Measurements from ENCODE around the gene ATP2B2.

Gene ATP2B2

GRCh38 chr3:10530241-10530640, 24.9 kb upstream of the ATP2B2 start:
- Histone ChIP-seq H3K36me3 (ENCODE audit: control insufficient read depth, insufficient read depth, low read length) (no peaks in the 10 kb centered on the region), H3K27me3 (ENCODE audit: control insufficient read depth, insufficient read depth, low read length, poor library complexity, severe bottlenecking) (no peaks in the 10 kb centered on the region)
- 87 to 89% methylated on average over 13 of the region's 13 CpGs for WGBS, 2 experiments

GRCh38 chr3:10529809-10530208, 24.4 kb upstream of the ATP2B2 start:
- no peak overlapping the region for H3K27ac ChIP-seq (ENCODE audit: insufficient read depth, low read depth, low read length, poor library complexity, severe bottlenecking)
- no peak overlapping the region for H3K4me3 ChIP-seq (ENCODE audit: insufficient read depth, low read depth, low read length)
- H3K4me1 ChIP-seq (ENCODE audit: control insufficient read depth, insufficient read depth, low read length): peaks cover 9% of the 10 kb centered on the region
- H3K36me3 ChIP-seq (ENCODE audit: control insufficient read depth, insufficient read depth, low read length): no peaks in the 10 kb centered on the region
- H3K9me3 ChIP-seq (ENCODE audit: control insufficient read depth, low read length): no peaks in the 10 kb centered on the region
- H3K27me3 ChIP-seq (ENCODE audit: control insufficient read depth, insufficient read depth, low read length, poor library complexity, severe bottlenecking): no peaks in the 10 kb centered on the region
- 91% methylated on average over 13 of the region's 13 CpGs for WGBS, 2 experiments

More at GRCh38 chr3:10530241-10530640, 24.9 kb upstream of the ATP2B2 start:
- Histone ChIP-seq H3K4me3 (ENCODE audit: insufficient read depth, low read depth, low read length) (no peak overlapping the region), H3K9me3 (ENCODE audit: control insufficient read depth, low read length) (no peaks in the 10 kb centered on the region), H3K27ac (ENCODE audit: insufficient read depth, low read depth, low read length, poor library complexity, severe bottlenecking) (no peak overlapping the region), H3K4me1 (ENCODE audit: control insufficient read depth, insufficient read depth, low read length) (peaks cover 9% of the 10 kb centered on the region)

- H3K9me3 ChIP-seq (ENCODE audit: control insufficient read depth, low read length): no peaks in the 10 kb centered on the region
- WGBS, 2 experiments: 89 to 90% methylated on average over 7 of the region's 7 CpGs
- H3K4me1 ChIP-seq (ENCODE audit: control insufficient read depth, insufficient read depth, low read length): peaks cover 9% of the 10 kb centered on the region
- no peaks in the 10 kb centered on the region for H3K36me3 ChIP-seq (ENCODE audit: control insufficient read depth, insufficient read depth, low read length)
- no peak overlapping the region for H3K4me3 ChIP-seq (ENCODE audit: insufficient read depth, low read depth, low read length)
- no peaks in the 10 kb centered on the region for H3K27me3 ChIP-seq (ENCODE audit: control insufficient read depth, insufficient read depth, low read length, poor library complexity, severe bottlenecking)
- no peak overlapping the region for H3K27ac ChIP-seq (ENCODE audit: insufficient read depth, low read depth, low read length, poor library complexity, severe bottlenecking)
These were observed 22.7 kb upstream of the ATP2B2 start for GRCh38 chr3:10528046-10528445.

GRCh38 chr3:10527295-10528001, 22.1 kb upstream of the ATP2B2 start:
- no peak overlapping the region for H3K4me3 ChIP-seq (ENCODE audit: insufficient read depth, low read depth, low read length)
- H3K9me3 ChIP-seq (ENCODE audit: control insufficient read depth, low read length): no peaks in the 10 kb centered on the region
- no peaks in the 10 kb centered on the region for H3K36me3 ChIP-seq (ENCODE audit: control insufficient read depth, insufficient read depth, low read length)
- 84% methylated on average over 13 of the region's 13 CpGs for WGBS, 2 experiments
- no peaks in the 10 kb centered on the region for H3K27me3 ChIP-seq (ENCODE audit: control insufficient read depth, insufficient read depth, low read length, poor library complexity, severe bottlenecking)
- no peak overlapping the region for H3K27ac ChIP-seq (ENCODE audit: insufficient read depth, low read depth, low read length, poor library complexity, severe bottlenecking)
- H3K4me1 ChIP-seq (ENCODE audit: control insufficient read depth, insufficient read depth, low read length): peaks cover 9% of the 10 kb centered on the region

GRCh38 chr3:10526366-10526765, 21.0 kb upstream of the ATP2B2 start:
- H3K27me3 ChIP-seq (ENCODE audit: control insufficient read depth, insufficient read depth, low read length, poor library complexity, severe bottlenecking): no peaks in the 10 kb centered on the region
- 92 to 94% methylated on average over 4 of the region's 4 CpGs for WGBS, 2 experiments

GRCh38 chr3:10524799-10525301, 19.5 kb upstream of the ATP2B2 start:
- H3K9me3 ChIP-seq (ENCODE audit: control insufficient read depth, low read length): no peaks in the 10 kb centered on the region
- H3K27ac ChIP-seq (ENCODE audit: insufficient read depth, low read depth, low read length, poor library complexity, severe bottlenecking): no peak overlapping the region
- no peaks in the 10 kb centered on the region for H3K4me1 ChIP-seq (ENCODE audit: control insufficient read depth, insufficient read depth, low read length)
- H3K4me3 ChIP-seq (ENCODE audit: insufficient read depth, low read depth, low read length): no peak overlapping the region
- no peaks in the 10 kb centered on the region for H3K27me3 ChIP-seq (ENCODE audit: control insufficient read depth, insufficient read depth, low read length, poor library complexity, severe bottlenecking)
- 89 to 91% methylated on average over 3 of the region's 3 CpGs for WGBS, 2 experiments
- no peaks in the 10 kb centered on the region for H3K36me3 ChIP-seq (ENCODE audit: control insufficient read depth, insufficient read depth, low read length)

More at GRCh38 chr3:10526366-10526765, 21.0 kb upstream of the ATP2B2 start:
- H3K9me3 ChIP-seq (ENCODE audit: control insufficient read depth, low read length): no peaks in the 10 kb centered on the region
- H3K4me1 ChIP-seq (ENCODE audit: control insufficient read depth, insufficient read depth, low read length): peaks cover 9% of the 10 kb centered on the region
- H3K27ac ChIP-seq (ENCODE audit: insufficient read depth, low read depth, low read length, poor library complexity, severe bottlenecking): no peak overlapping the region
- no peaks in the 10 kb centered on the region for H3K36me3 ChIP-seq (ENCODE audit: control insufficient read depth, insufficient read depth, low read length)
- no peak overlapping the region for H3K4me3 ChIP-seq (ENCODE audit: insufficient read depth, low read depth, low read length)

- no peak overlapping the region for H3K4me3 ChIP-seq (ENCODE audit: insufficient read depth, low read depth, low read length)
- no peaks in the 10 kb centered on the region for H3K4me1 ChIP-seq (ENCODE audit: control insufficient read depth, insufficient read depth, low read length)
- no peaks in the 10 kb centered on the region for H3K27me3 ChIP-seq (ENCODE audit: control insufficient read depth, insufficient read depth, low read length, poor library complexity, severe bottlenecking)
- H3K9me3 ChIP-seq (ENCODE audit: control insufficient read depth, low read length): no peaks in the 10 kb centered on the region
- H3K27ac ChIP-seq (ENCODE audit: insufficient read depth, low read depth, low read length, poor library complexity, severe bottlenecking): no peak overlapping the region
- no peaks in the 10 kb centered on the region for H3K36me3 ChIP-seq (ENCODE audit: control insufficient read depth, insufficient read depth, low read length)
- 93 to 94% methylated on average over 7 of the region's 7 CpGs for WGBS, 2 experiments
These were observed 18.9 kb upstream of the ATP2B2 start for GRCh38 chr3:10524270-10524669.

- no peaks in the 10 kb centered on the region for H3K4me1 ChIP-seq (ENCODE audit: control insufficient read depth, insufficient read depth, low read length)
- no peaks in the 10 kb centered on the region for H3K9me3 ChIP-seq (ENCODE audit: control insufficient read depth, low read length)
- no peak overlapping the region for H3K4me3 ChIP-seq (ENCODE audit: insufficient read depth, low read depth, low read length)
- H3K27me3 ChIP-seq (ENCODE audit: control insufficient read depth, insufficient read depth, low read length, poor library complexity, severe bottlenecking): no peaks in the 10 kb centered on the region
- no peaks in the 10 kb centered on the region for H3K36me3 ChIP-seq (ENCODE audit: control insufficient read depth, insufficient read depth, low read length)
- WGBS, 2 experiments: 85 to 91% methylated on average over 5 of the region's 5 CpGs
- H3K27ac ChIP-seq (ENCODE audit: insufficient read depth, low read depth, low read length, poor library complexity, severe bottlenecking): no peak overlapping the region
These were observed 18.2 kb upstream of the ATP2B2 start for GRCh38 chr3:10523561-10523960.

- Histone ChIP-seq H3K4me3 (ENCODE audit: insufficient read depth, low read depth, low read length) (no peak overlapping the region), H3K9me3 (ENCODE audit: control insufficient read depth, low read length) (no peaks in the 10 kb centered on the region), H3K27ac (ENCODE audit: insufficient read depth, low read depth, low read length, poor library complexity, severe bottlenecking) (no peak overlapping the region), H3K36me3 (ENCODE audit: control insufficient read depth, insufficient read depth, low read length) (no peaks in the 10 kb centered on the region), H3K27me3 (ENCODE audit: control insufficient read depth, insufficient read depth, low read length, poor library complexity, severe bottlenecking) (no peaks in the 10 kb centered on the region), H3K4me1 (ENCODE audit: control insufficient read depth, insufficient read depth, low read length) (no peaks in the 10 kb centered on the region)
- WGBS, 2 experiments: 88 to 94% methylated on average over 3 of the region's 3 CpGs
These were observed 17.4 kb upstream of the ATP2B2 start for GRCh38 chr3:10522646-10523303.

- Histone ChIP-seq H3K4me1 (ENCODE audit: control insufficient read depth, insufficient read depth, low read length) (no peaks in the 10 kb centered on the region), H3K27ac (ENCODE audit: insufficient read depth, low read depth, low read length, poor library complexity, severe bottlenecking) (no peak overlapping the region), H3K27me3 (ENCODE audit: control insufficient read depth, insufficient read depth, low read length, poor library complexity, severe bottlenecking) (no peaks in the 10 kb centered on the region), H3K4me3 (ENCODE audit: insufficient read depth, low read depth, low read length) (no peak overlapping the region), H3K9me3 (ENCODE audit: control insufficient read depth, low read length) (no peaks in the 10 kb centered on the region), H3K36me3 (ENCODE audit: control insufficient read depth, insufficient read depth, low read length) (no peaks in the 10 kb centered on the region)
- 80 to 88% methylated on average over 6 of the region's 6 CpGs for WGBS, 2 experiments
These were observed 16.5 kb upstream of the ATP2B2 start for GRCh38 chr3:10521772-10522441.

All from ectodermal cell (in vitro differentiated cells).